Uterus (tissue), 2 donors: ENCODE results near the gene RHEB.

Experiments used
- POLR2A ChIP-seq, 2 donors: fragments of 450-650 bp; IDR thresholded peaks; one replicate each; pipeline ENCODE4 v1.6.1; 2016; ENCODE audit warnings: antibody characterized with exemption in 2 of 2, mild to moderate bottlenecking in 1 of 2, moderate library complexity in 1 of 2
- TF ChIP-seq, protein P1 (sequence below), 4 experiments: fragments of 200-600 bp in 2 of 4; fragments of 450-650 bp in 2 of 4; sonication (generic) in 2 of 4; IDR thresholded peaks; one replicate each; pipeline ENCODE4 v1.5.1; 2016 to 2019; ENCODE audit warnings: antibody characterized with exemption in 4 of 4, mild to moderate bottlenecking in 2 of 4, moderate library complexity in 1 of 4

DNA sequence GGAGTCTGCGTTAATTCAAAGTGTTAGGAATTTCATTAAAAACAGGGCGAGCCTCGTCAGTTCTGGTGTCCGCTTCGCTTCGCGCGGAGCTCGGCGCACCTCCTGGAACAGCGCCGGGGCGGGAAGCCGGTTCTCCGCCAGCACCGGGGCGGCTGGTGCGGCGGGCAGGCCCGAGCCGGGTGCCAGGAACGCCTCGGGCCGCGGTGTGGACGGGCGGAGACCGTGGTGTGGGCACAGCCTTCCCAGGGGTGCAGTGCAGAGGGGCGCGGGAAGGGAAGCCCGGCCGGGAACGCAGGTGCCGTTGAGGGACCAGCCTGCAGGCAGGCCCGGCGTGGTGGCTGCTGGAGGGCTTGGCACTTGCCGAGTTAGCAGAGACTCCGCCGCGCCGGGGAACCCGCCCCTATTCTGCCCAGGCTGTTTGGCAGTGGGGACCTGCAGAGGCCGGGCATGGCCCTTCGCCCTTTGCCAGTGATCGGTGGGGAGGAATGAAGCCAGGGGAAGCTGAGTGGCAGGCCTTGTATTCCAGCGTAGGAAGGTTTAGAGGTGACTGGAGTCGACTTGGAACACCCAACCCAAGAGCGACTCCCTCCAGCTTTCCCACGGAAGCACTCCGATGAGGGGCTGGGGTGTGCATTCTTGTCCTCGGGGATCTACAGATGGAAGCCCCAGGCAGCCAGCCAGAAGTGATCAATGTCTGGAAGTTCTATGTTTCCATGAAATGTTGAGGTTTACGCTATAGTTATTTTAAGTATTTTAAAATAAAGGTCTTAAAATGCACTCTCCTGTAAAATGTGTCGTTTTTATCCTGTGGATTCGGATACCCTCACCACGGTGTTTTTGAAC is 945 bp upstream of the RHEB start:
- TF ChIP-seq, protein P1, sequence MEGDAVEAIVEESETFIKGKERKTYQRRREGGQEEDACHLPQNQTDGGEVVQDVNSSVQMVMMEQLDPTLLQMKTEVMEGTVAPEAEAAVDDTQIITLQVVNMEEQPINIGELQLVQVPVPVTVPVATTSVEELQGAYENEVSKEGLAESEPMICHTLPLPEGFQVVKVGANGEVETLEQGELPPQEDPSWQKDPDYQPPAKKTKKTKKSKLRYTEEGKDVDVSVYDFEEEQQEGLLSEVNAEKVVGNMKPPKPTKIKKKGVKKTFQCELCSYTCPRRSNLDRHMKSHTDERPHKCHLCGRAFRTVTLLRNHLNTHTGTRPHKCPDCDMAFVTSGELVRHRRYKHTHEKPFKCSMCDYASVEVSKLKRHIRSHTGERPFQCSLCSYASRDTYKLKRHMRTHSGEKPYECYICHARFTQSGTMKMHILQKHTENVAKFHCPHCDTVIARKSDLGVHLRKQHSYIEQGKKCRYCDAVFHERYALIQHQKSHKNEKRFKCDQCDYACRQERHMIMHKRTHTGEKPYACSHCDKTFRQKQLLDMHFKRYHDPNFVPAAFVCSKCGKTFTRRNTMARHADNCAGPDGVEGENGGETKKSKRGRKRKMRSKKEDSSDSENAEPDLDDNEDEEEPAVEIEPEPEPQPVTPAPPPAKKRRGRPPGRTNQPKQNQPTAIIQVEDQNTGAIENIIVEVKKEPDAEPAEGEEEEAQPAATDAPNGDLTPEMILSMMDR (IDR thresholded peaks at IDR 0.05), result no peak
- no peak for TF ChIP-seq POLR2A (IDR thresholded peaks at IDR 0.05)
